Ishikawa (cell line): ENCODE measurements around the gene TIMM44.
A peak's percentile ranks its signal among the peaks of the same experiment; 100 is the strongest.

Experiments used
- CEBPB ChIP-seq: IDR thresholded peaks from 2 replicates; pipeline ENCODE4 v1.6.1; 2012
- CREB1 ChIP-seq: IDR thresholded peaks from 2 replicates; pipeline ENCODE4 v1.6.1; 2012; ENCODE audit warnings: low read depth
- EP300 ChIP-seq: IDR thresholded peaks from 2 replicates; pipeline ENCODE4 v1.6.1; 2012; ENCODE audit warnings: borderline replicate concordance
- FOXM1 ChIP-seq: IDR thresholded peaks from 2 replicates; pipeline ENCODE4 v1.6.1; 2012; ENCODE audit warnings: low read depth, borderline replicate concordance
- MAX ChIP-seq: IDR thresholded peaks from 2 replicates; pipeline ENCODE4 v1.6.1; 2012
- RAD21 ChIP-seq: IDR thresholded peaks from 2 replicates; pipeline ENCODE4 v1.6.1; 2012; ENCODE audit warnings: low read depth
- REST ChIP-seq: IDR thresholded peaks from 2 replicates; pipeline ENCODE4 v1.6.1; 2012; ENCODE audit warnings: low read depth, mild to moderate bottlenecking
- TAF1 ChIP-seq: IDR thresholded peaks from 2 replicates; pipeline ENCODE4 v1.6.1; 2012; ENCODE audit warnings: low read depth, mild to moderate bottlenecking
- TCF12 ChIP-seq: IDR thresholded peaks from 2 replicates; pipeline ENCODE4 v1.6.1; 2012; ENCODE audit warnings: low read depth
- TEAD4 ChIP-seq: IDR thresholded peaks from 2 replicates; pipeline ENCODE4 v1.6.1; 2012
- USF1 ChIP-seq: IDR thresholded peaks from 2 replicates; pipeline ENCODE4 v1.6.1; 2012
- YY1 ChIP-seq: IDR thresholded peaks from 2 replicates; pipeline ENCODE4 v1.6.1; 2012; ENCODE audit warnings: low read depth
- ZBTB7A ChIP-seq: IDR thresholded peaks from 2 replicates; pipeline ENCODE4 v1.6.1; 2012; ENCODE audit warnings: low read depth

GRCh38 chr19:7989071-7989575 is 45.7 kb upstream of the TIMM44 start:
- TF ChIP-seq YY1 = no peak
- TF ChIP-seq MAX = no peak
- TF ChIP-seq EP300 = no peak
- no peak for TF ChIP-seq CEBPB
- no peak for TF ChIP-seq USF1
- TF ChIP-seq FOXM1 = no peak
- TF ChIP-seq CREB1 = no peak
- no peak for TF ChIP-seq REST
- no peak for TF ChIP-seq RAD21
- peak; percentile 96 for TF ChIP-seq TEAD4
- no peak for TF ChIP-seq TAF1
- no peak for TF ChIP-seq ZBTB7A
- no peak for TF ChIP-seq TCF12
